ENCODE results near the gene PSMD9.
"Not testable (repeated sequence)": the region's sequence is repeated elsewhere in the genome, so short reads cannot be mapped to it uniquely, and the experiment has no call there.

Gene PSMD9

GRCh38 chr12:121889274-121889624, 659 bp downstream of the PSMD9 start:
- H3K4me1 ChIP-seq = peaks cover 9% of the 10 kb centered on the region
- no peak for TF ChIP-seq CTCF (IDR thresholded peaks at IDR 0.05)

GRCh38 chr12:121889661-121890060, 1.1 kb downstream of the PSMD9 start:
- H3K79me2 ChIP-seq = peaks cover 17% of the 10 kb centered on the region
- not testable (repeated sequence) for H3K9ac ChIP-seq; H3K9me3 ChIP-seq (ENCODE audit: control insufficient read depth, low read length); H3K4me1 ChIP-seq; H2AFZ ChIP-seq; H3K27me3 ChIP-seq (ENCODE audit: control insufficient read depth, insufficient read depth, low read length); H3K27ac ChIP-seq; H3K36me3 ChIP-seq (ENCODE audit: control insufficient read depth, insufficient read depth, low read length)
- peak overlapping the region; percentile 71 for H3K4me2 ChIP-seq (ENCODE audit: low read length)
- peak overlapping the region; percentile 97 for H3K4me3 ChIP-seq (ENCODE audit: low read depth, low read length)

More at GRCh38 chr12:121889274-121889624, 659 bp downstream of the PSMD9 start:
- Histone ChIP-seq H3K27ac (peak overlapping the region; percentile 85), H3K9ac (peak overlapping the region; percentile 61), H3K9me3 (ENCODE audit: control insufficient read depth, low read length) (no peaks in the 10 kb centered on the region), H3K4me3 (ENCODE audit: low read depth, low read length) (peak overlapping the region; percentile 97), H3K27me3 (ENCODE audit: control insufficient read depth, insufficient read depth, low read length) (no peaks in the 10 kb centered on the region), H2AFZ (peak overlapping the region; percentile 75), H3K4me2 (ENCODE audit: low read length) (peak overlapping the region; percentile 71), H3K36me3 (ENCODE audit: control insufficient read depth, insufficient read depth, low read length) (no peaks in the 10 kb centered on the region), H3K79me2 (peaks cover 17% of the 10 kb centered on the region)

GRCh38 chr12:121892673-121893561, 4.3 kb downstream of the PSMD9 start:
- Histone ChIP-seq H3K4me1 (peaks cover 9% of the 10 kb centered on the region), H3K4me2 (ENCODE audit: low read length) (no peak overlapping the region), H3K4me3 (ENCODE audit: low read depth, low read length) (no peak overlapping the region), H3K36me3 (ENCODE audit: control insufficient read depth, insufficient read depth, low read length) (no peaks in the 10 kb centered on the region), H3K27me3 (ENCODE audit: control insufficient read depth, insufficient read depth, low read length) (no peaks in the 10 kb centered on the region), H3K27ac (no peak overlapping the region), H3K79me2 (peaks cover 20% of the 10 kb centered on the region), H2AFZ (no peak overlapping the region), H3K9me3 (ENCODE audit: control insufficient read depth, low read length) (no peaks in the 10 kb centered on the region), H3K9ac (no peak overlapping the region)
- TF ChIP-seq CTCF (IDR thresholded peaks at IDR 0.05) = no peak

- Histone ChIP-seq H3K27me3 (ENCODE audit: control insufficient read depth, insufficient read depth, low read length) (no peaks in the 10 kb centered on the region), H3K4me1 (peaks cover 9% of the 10 kb centered on the region), H3K36me3 (ENCODE audit: control insufficient read depth, insufficient read depth, low read length) (no peaks in the 10 kb centered on the region), H3K27ac (no peak overlapping the region), H3K4me2 (ENCODE audit: low read length) (no peak overlapping the region), H3K9me3 (ENCODE audit: control insufficient read depth, low read length) (no peaks in the 10 kb centered on the region), H3K79me2 (peaks cover 20% of the 10 kb centered on the region), H3K4me3 (ENCODE audit: low read depth, low read length) (no peak overlapping the region), H3K9ac (no peak overlapping the region), H2AFZ (no peak overlapping the region)
- TF ChIP-seq CTCF (IDR thresholded peaks at IDR 0.05) = no peak
Observed at GRCh38 chr12:121893961-121894460, 5.4 kb downstream of the PSMD9 start.

- Histone ChIP-seq H3K27me3 (ENCODE audit: control insufficient read depth, insufficient read depth, low read length) (no peaks in the 10 kb centered on the region), H2AFZ (no peak overlapping the region), H3K9me3 (ENCODE audit: control insufficient read depth, low read length) (no peaks in the 10 kb centered on the region), H3K36me3 (ENCODE audit: control insufficient read depth, insufficient read depth, low read length) (no peaks in the 10 kb centered on the region), H3K9ac (no peak overlapping the region), H3K79me2 (peaks cover 15% of the 10 kb centered on the region), H3K4me1 (peaks cover 5% of the 10 kb centered on the region), H3K4me3 (ENCODE audit: low read depth, low read length) (no peak overlapping the region), H3K4me2 (ENCODE audit: low read length) (no peak overlapping the region), H3K27ac (no peak overlapping the region)
- no peak for TF ChIP-seq CTCF (IDR thresholded peaks at IDR 0.05)
Observed at GRCh38 chr12:121894633-121895032, 6.0 kb downstream of the PSMD9 start.

All from parathyroid adenoma (tissue), 2 donors.